Measurements from ENCODE around the gene CCDC178. TPM values are rescaled to one million over a fixed set of nuclear protein-coding genes. Genes with fewer than 3 reads are reported as not detected.

Gene CCDC178
- total RNA-seq, 1 donor from 2014 or later: not detected

GRCh38 chr18:32907648-32908423, 532.7 kb downstream of the CCDC178 start:
- Mint-ChIP-seq H3K4me3 (ENCODE audit: unreplicated experiment) (no peak overlapping the region), H3K27me3 (ENCODE audit: low read depth) (no peaks in the 10 kb centered on the region), H3K27ac (ENCODE audit: unreplicated experiment) (no peak overlapping the region), H3K9me3 (ENCODE audit: low read depth) (no peaks in the 10 kb centered on the region), H3K4me1 (ENCODE audit: low read depth) (peaks cover 20% of the 10 kb centered on the region), H3K36me3 (ENCODE audit: low read depth) (no peaks in the 10 kb centered on the region)
- DNase-seq (ENCODE audit: low spot score): no peak
- TF ChIP-seq CTCF (IDR thresholded peaks at IDR 0.05): no peak

- DNase-seq (ENCODE audit: low spot score): no peak
- no peak overlapping the region for H3K27ac Mint-ChIP-seq (ENCODE audit: unreplicated experiment)
- no peak overlapping the region for H3K4me3 Mint-ChIP-seq (ENCODE audit: unreplicated experiment)
- peaks cover 20% of the 10 kb centered on the region for H3K4me1 Mint-ChIP-seq (ENCODE audit: low read depth)
- H3K9me3 Mint-ChIP-seq (ENCODE audit: low read depth): no peaks in the 10 kb centered on the region
- no peaks in the 10 kb centered on the region for H3K36me3 Mint-ChIP-seq (ENCODE audit: low read depth)
- H3K27me3 Mint-ChIP-seq (ENCODE audit: low read depth): no peaks in the 10 kb centered on the region
- TF ChIP-seq CTCF (IDR thresholded peaks at IDR 0.05): no peak
These were observed 533.3 kb downstream of the CCDC178 start for GRCh38 chr18:32907311-32907585.

GRCh38 chr18:32906506-32907310, 533.8 kb downstream of the CCDC178 start:
- Mint-ChIP-seq H3K27ac (ENCODE audit: unreplicated experiment) (no peak overlapping the region), H3K27me3 (ENCODE audit: low read depth) (no peaks in the 10 kb centered on the region), H3K4me3 (ENCODE audit: unreplicated experiment) (no peak overlapping the region), H3K9me3 (ENCODE audit: low read depth) (no peaks in the 10 kb centered on the region), H3K36me3 (ENCODE audit: low read depth) (no peaks in the 10 kb centered on the region), H3K4me1 (ENCODE audit: low read depth) (peaks cover 18% of the 10 kb centered on the region)
- TF ChIP-seq CTCF (IDR thresholded peaks at IDR 0.05): no peak
- DNase-seq (ENCODE audit: low spot score): no peak

- H3K27ac Mint-ChIP-seq (ENCODE audit: unreplicated experiment): no peak overlapping the region
- no peaks in the 10 kb centered on the region for H3K27me3 Mint-ChIP-seq (ENCODE audit: low read depth)
- no peak for TF ChIP-seq CTCF (IDR thresholded peaks at IDR 0.05)
- peaks cover 9% of the 10 kb centered on the region for H3K4me1 Mint-ChIP-seq (ENCODE audit: low read depth)
- no peak for DNase-seq (ENCODE audit: low spot score)
- no peaks in the 10 kb centered on the region for H3K36me3 Mint-ChIP-seq (ENCODE audit: low read depth)
- H3K9me3 Mint-ChIP-seq (ENCODE audit: low read depth): no peaks in the 10 kb centered on the region
- no peak overlapping the region for H3K4me3 Mint-ChIP-seq (ENCODE audit: unreplicated experiment)
These were observed 534.9 kb downstream of the CCDC178 start for GRCh38 chr18:32905651-32906050.

- Mint-ChIP-seq H3K9me3 (ENCODE audit: low read depth) (peaks cover 4% of the 10 kb centered on the region), H3K27ac (ENCODE audit: unreplicated experiment) (no peak overlapping the region), H3K4me1 (ENCODE audit: low read depth) (peaks cover 7% of the 10 kb centered on the region), H3K27me3 (ENCODE audit: low read depth) (peaks cover 1% of the 10 kb centered on the region), H3K4me3 (ENCODE audit: unreplicated experiment) (no peak overlapping the region), H3K36me3 (ENCODE audit: low read depth) (peaks cover 2% of the 10 kb centered on the region)
- DNase-seq (ENCODE audit: low spot score): no peak
- no peak for TF ChIP-seq CTCF (IDR thresholded peaks at IDR 0.05)
These were observed 537.8 kb downstream of the CCDC178 start for GRCh38 chr18:32902568-32903330.
